ENCODE data around the gene KATNBL1.

Gene KATNBL1

GRCh38 chr15:34209421-34210282 is at the start of gene KATNBL1:
Gene KATNBL1 (minus strand): TSS chr15:34210096. CDS start chr15:34163676, 46,420 bp downstream.
- DNase-seq = peak; percentile 93 to 96

- no peak for DNase-seq
Measured at GRCh38 chr15:34259566-34259965, 49.7 kb upstream of the KATNBL1 start.

- DNase-seq = no peak
Measured at GRCh38 chr15:34258151-34258550, 48.3 kb upstream of the KATNBL1 start.

- DNase-seq = no peak
Measured at GRCh38 chr15:34252545-34252944, 42.6 kb upstream of the KATNBL1 start.

GRCh38 chr15:34248190-34248589 is 38.3 kb upstream of the KATNBL1 start:
- DNase-seq = no peak

- no peak for DNase-seq
Measured at GRCh38 chr15:34246276-34246976, 36.5 kb upstream of the KATNBL1 start.

- DNase-seq = no peak
Measured at GRCh38 chr15:34243226-34243625, 33.3 kb upstream of the KATNBL1 start.

GRCh38 chr15:34242331-34242710 is 32.4 kb upstream of the KATNBL1 start:
- DNase-seq = no peak

- peak; percentile 46 to 73 for DNase-seq
Measured at GRCh38 chr15:34241376-34242330, 31.8 kb upstream of the KATNBL1 start.

GRCh38 chr15:34240537-34240936 is 30.6 kb upstream of the KATNBL1 start:
- no peak for DNase-seq

GRCh38 chr15:34239151-34239808 is 29.4 kb upstream of the KATNBL1 start:
- no peak for DNase-seq

GRCh38 chr15:34233614-34234013 is 23.7 kb upstream of the KATNBL1 start:
- DNase-seq = no peak

- no peak for DNase-seq
Measured at GRCh38 chr15:34223904-34224596, 14.2 kb upstream of the KATNBL1 start.

- no peak for DNase-seq
Measured at GRCh38 chr15:34217587-34218225, 7.8 kb upstream of the KATNBL1 start.

- no peak for DNase-seq
Measured at GRCh38 chr15:34216527-34217270, 6.8 kb upstream of the KATNBL1 start.

- no peak for DNase-seq
Measured at GRCh38 chr15:34214135-34214534, 4.2 kb upstream of the KATNBL1 start.

GRCh38 chr15:34213690-34214089 is 3.8 kb upstream of the KATNBL1 start:
- DNase-seq = no peak

- no peak for DNase-seq
Measured at GRCh38 chr15:34206011-34206410, 3.9 kb downstream of the KATNBL1 start.

- DNase-seq = no peak
Measured at GRCh38 chr15:34203936-34204335, 6.0 kb downstream of the KATNBL1 start.

GRCh38 chr15:34203305-34203704 is 6.6 kb downstream of the KATNBL1 start:
- no peak for DNase-seq
